GM18498 (cell line): ENCODE data around the gene VPS16.

Experiments used
- ATAC-seq: cut with Tn5 transposase; IDR thresholded peaks from one replicate; pipeline ENCODE4 v1.9.1; 2021; ENCODE audit warnings: mild to moderate bottlenecking, moderate library complexity; ENCODE audit not compliant: unreplicated experiment

VPS16 gene

GRCh38 chr20:2833761-2834160, 6.8 kb upstream of the VPS16 start:
- ATAC-seq = no peak

GRCh38 chr20:2834401-2835110, 6.0 kb upstream of the VPS16 start:
- no peak for ATAC-seq

GRCh38 chr20:2835331-2835796, 5.2 kb upstream of the VPS16 start:
- ATAC-seq = no peak

- no peak for ATAC-seq
Measured at GRCh38 chr20:2836035-2836434, 4.5 kb upstream of the VPS16 start.

- ATAC-seq = no peak
Measured at GRCh38 chr20:2837221-2837960, 3.2 kb upstream of the VPS16 start.

- no peak for ATAC-seq
Measured at GRCh38 chr20:2838170-2838797, 2.3 kb upstream of the VPS16 start.

- ATAC-seq = no peak
Measured at GRCh38 chr20:2838847-2839671, 1.5 kb upstream of the VPS16 start.

GRCh38 chr20:2839732-2840137, 810 bp upstream of the VPS16 start:
- ATAC-seq = no peak

GRCh38 chr20:2840967-2841531, 504 bp downstream of the VPS16 start:
- ATAC-seq = peak; percentile 42

GRCh38 chr20:2845607-2846006, 5.1 kb downstream of the VPS16 start:
- ATAC-seq = no peak

GRCh38 chr20:2846698-2847097, 6.2 kb downstream of the VPS16 start:
- ATAC-seq = no peak

GRCh38 chr20:2847802-2848201, 7.3 kb downstream of the VPS16 start:
- ATAC-seq = no peak

GRCh38 chr20:2849529-2849928, 9.0 kb downstream of the VPS16 start:
- ATAC-seq = no peak

GRCh38 chr20:2851086-2851485, 10.5 kb downstream of the VPS16 start:
- no peak for ATAC-seq

GRCh38 chr20:2858591-2858990, 18.0 kb downstream of the VPS16 start:
- ATAC-seq = no peak

- ATAC-seq = no peak
Measured at GRCh38 chr20:2859330-2860121, 19.0 kb downstream of the VPS16 start.

- no peak for ATAC-seq
Measured at GRCh38 chr20:2864626-2865025, 24.1 kb downstream of the VPS16 start.

- ATAC-seq = no peak
Measured at GRCh38 chr20:2865101-2865500, 24.6 kb downstream of the VPS16 start.

- ATAC-seq = no peak
Measured at GRCh38 chr20:2865630-2866029, 25.1 kb downstream of the VPS16 start.

GRCh38 chr20:2866236-2866635, 25.7 kb downstream of the VPS16 start:
- no peak for ATAC-seq
